IMR-90 (cell line): ENCODE measurements around the gene PZP.

Experiments
- CHD1 ChIP-seq: IDR thresholded peaks from 2 replicates; pipeline ENCODE4 v1.6.1; 2012; ENCODE audit warnings: low read depth, low read length, improper control_type of control experiment
- MAFK ChIP-seq: IDR thresholded peaks from 2 replicates; pipeline ENCODE4 v1.6.1; 2012; ENCODE audit warnings: low read depth, low read length, improper control_type of control experiment
- POLR2A ChIP-seq: IDR thresholded peaks from 2 replicates; pipeline ENCODE4 v1.6.1; 2012; ENCODE audit warnings: mild to moderate bottlenecking, low read depth, low read length
- SMC3 ChIP-seq: fragments of 150-350 bp; IDR thresholded peaks from 2 replicates; pipeline ENCODE4 v1.6.1; 2016; ENCODE audit warnings: low read depth, mild to moderate bottlenecking, antibody characterized with exemption, low read length, moderate library complexity
- TF ChIP-seq, protein P1 (sequence below): conservative IDR thresholded peaks from 2 replicates; pipeline ENCODE4 v1.5.1; 2012; ENCODE audit warnings: mild to moderate bottlenecking, low read depth, low read length, improper control_type of control experiment
- TF ChIP-seq, protein P2 (sequence below): fragments of 150-350 bp; IDR thresholded peaks from 2 replicates; pipeline ENCODE4 v1.6.1; 2017; ENCODE audit warnings: mild to moderate bottlenecking, antibody characterized with exemption, low read length, low read depth
- TF ChIP-seq, protein P3 (sequence below): fragments of 150-350 bp; IDR thresholded peaks from 2 replicates; pipeline ENCODE4 v1.6.1; 2016; ENCODE audit warnings: low read depth, mild to moderate bottlenecking, low read length, moderate library complexity, borderline replicate concordance

DNA sequence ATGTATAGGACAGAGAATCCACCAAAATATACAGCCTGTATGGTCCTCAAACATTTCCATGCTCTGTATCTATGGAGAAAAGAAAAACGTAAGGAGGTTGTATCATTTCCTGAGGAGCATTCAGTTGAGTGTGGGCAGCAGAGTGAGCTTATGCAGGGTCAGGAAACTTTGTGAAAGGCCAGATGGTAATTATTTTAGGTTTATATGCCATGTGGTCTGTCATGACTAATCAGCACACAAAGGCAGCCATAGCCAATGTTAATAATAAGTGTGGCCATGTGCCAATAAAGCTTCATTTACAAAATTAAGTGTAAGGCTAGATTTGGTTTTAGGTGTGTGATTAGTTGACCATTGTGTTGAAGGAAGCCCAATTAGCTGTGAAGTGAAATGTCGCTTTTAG, 59.3 kb downstream of the PZP start:
- TF ChIP-seq, protein P1, sequence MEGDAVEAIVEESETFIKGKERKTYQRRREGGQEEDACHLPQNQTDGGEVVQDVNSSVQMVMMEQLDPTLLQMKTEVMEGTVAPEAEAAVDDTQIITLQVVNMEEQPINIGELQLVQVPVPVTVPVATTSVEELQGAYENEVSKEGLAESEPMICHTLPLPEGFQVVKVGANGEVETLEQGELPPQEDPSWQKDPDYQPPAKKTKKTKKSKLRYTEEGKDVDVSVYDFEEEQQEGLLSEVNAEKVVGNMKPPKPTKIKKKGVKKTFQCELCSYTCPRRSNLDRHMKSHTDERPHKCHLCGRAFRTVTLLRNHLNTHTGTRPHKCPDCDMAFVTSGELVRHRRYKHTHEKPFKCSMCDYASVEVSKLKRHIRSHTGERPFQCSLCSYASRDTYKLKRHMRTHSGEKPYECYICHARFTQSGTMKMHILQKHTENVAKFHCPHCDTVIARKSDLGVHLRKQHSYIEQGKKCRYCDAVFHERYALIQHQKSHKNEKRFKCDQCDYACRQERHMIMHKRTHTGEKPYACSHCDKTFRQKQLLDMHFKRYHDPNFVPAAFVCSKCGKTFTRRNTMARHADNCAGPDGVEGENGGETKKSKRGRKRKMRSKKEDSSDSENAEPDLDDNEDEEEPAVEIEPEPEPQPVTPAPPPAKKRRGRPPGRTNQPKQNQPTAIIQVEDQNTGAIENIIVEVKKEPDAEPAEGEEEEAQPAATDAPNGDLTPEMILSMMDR: no peak
- TF ChIP-seq, protein P2, sequence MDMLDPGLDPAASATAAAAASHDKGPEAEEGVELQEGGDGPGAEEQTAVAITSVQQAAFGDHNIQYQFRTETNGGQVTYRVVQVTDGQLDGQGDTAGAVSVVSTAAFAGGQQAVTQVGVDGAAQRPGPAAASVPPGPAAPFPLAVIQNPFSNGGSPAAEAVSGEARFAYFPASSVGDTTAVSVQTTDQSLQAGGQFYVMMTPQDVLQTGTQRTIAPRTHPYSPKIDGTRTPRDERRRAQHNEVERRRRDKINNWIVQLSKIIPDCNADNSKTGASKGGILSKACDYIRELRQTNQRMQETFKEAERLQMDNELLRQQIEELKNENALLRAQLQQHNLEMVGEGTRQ: no peak
- no peak for TF ChIP-seq POLR2A
- TF ChIP-seq CHD1: no peak
- TF ChIP-seq, protein P3, sequence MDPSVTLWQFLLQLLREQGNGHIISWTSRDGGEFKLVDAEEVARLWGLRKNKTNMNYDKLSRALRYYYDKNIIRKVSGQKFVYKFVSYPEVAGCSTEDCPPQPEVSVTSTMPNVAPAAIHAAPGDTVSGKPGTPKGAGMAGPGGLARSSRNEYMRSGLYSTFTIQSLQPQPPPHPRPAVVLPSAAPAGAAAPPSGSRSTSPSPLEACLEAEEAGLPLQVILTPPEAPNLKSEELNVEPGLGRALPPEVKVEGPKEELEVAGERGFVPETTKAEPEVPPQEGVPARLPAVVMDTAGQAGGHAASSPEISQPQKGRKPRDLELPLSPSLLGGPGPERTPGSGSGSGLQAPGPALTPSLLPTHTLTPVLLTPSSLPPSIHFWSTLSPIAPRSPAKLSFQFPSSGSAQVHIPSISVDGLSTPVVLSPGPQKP: no peak
- no peak for TF ChIP-seq SMC3
- no peak for TF ChIP-seq MAFK
